HEK293 (cell line): ENCODE data around the gene BMX.

Experiments
- CTCF ChIA-PET: fragments of 350-600 bp; formaldehyde crosslinking; extraction: SDS; loops from one replicate; lab custom pipeline; 2021; ENCODE audit warnings: antibody characterized with exemption; lab: Yijun Ruan, JAX
- POLR2A ChIA-PET: fragments of 300-600 bp; formaldehyde crosslinking; extraction: SDS; loops from one replicate; lab custom pipeline; 2020; ENCODE audit warnings: antibody characterized with exemption, inconsistent platforms; lab: Yijun Ruan, JAX
- H3K27ac ChIP-seq: fragments of 200-500 bp; sonication (Bioruptor generic); 2 replicates; pipeline ENCODE4 v1.5.1; 2014; ENCODE audit warnings: low read depth, low read length, control low read depth, inconsistent platforms; ENCODE audit errors: extremely low read depth
- H3K36me3 ChIP-seq, 2 experiments: fragments of 200-500 bp in 1 of 2; sonication (Bioruptor generic) in 1 of 2; 1 replicate in 1 of 2; 2 replicates in 1 of 2; pipeline ENCODE4 v1.5.1; 2014 to 2017; ENCODE audit warnings: inconsistent platforms in 2 of 2, low read length in 2 of 2; ENCODE audit not compliant: control insufficient read depth in 2 of 2, insufficient read depth in 1 of 2
- H3K4me1 ChIP-seq: fragments of 200-500 bp; sonication (Bioruptor generic); 2 replicates; pipeline ENCODE4 v1.5.1; 2014; ENCODE audit warnings: mild to moderate bottlenecking, low read length, inconsistent platforms; ENCODE audit not compliant: control insufficient read depth, insufficient read depth
- H3K4me3 ChIP-seq: 2 replicates; pipeline ENCODE4 v1.5.1; 2011; ENCODE audit warnings: low read depth, mild to moderate bottlenecking, control low read depth, low read length, moderate library complexity
- H3K9me3 ChIP-seq: fragments of 200-500 bp; sonication (Bioruptor generic); 2 replicates; pipeline ENCODE4 v1.5.1; 2014; ENCODE audit warnings: low read depth, low read length, inconsistent platforms; ENCODE audit not compliant: control insufficient read depth, insufficient read depth
- BCL6B ChIP-seq: fragments of 450-650 bp; formaldehyde crosslinking; IDR thresholded peaks from 2 replicates; pipeline ENCODE4 v1.5.1; 2017; ENCODE audit warnings: missing biosample characterization, missing genetic modification characterization
- KLF8 ChIP-seq: fragments of 450-650 bp; formaldehyde crosslinking; IDR thresholded peaks from 2 replicates; pipeline ENCODE4 v1.5.1; 2016; ENCODE audit warnings: missing biosample characterization, missing genetic modification characterization
- SCRT1 ChIP-seq: fragments of 450-650 bp; formaldehyde crosslinking; IDR thresholded peaks from 2 replicates; pipeline ENCODE4 v1.5.1; 2016; ENCODE audit warnings: missing biosample characterization, missing genetic modification characterization, borderline replicate concordance
- ZBTB44 ChIP-seq: fragments of 450-650 bp; IDR thresholded peaks from 2 replicates; pipeline ENCODE4 v1.5.1; 2018; ENCODE audit warnings: missing biosample characterization, mild to moderate bottlenecking, missing genetic modification characterization
- ZNF24 ChIP-seq: fragments of 450-650 bp; formaldehyde crosslinking; IDR thresholded peaks from 2 replicates; pipeline ENCODE4 v1.5.1; 2016; ENCODE audit warnings: missing biosample characterization, missing genetic modification characterization
- ZNF335 ChIP-seq: fragments of 450-650 bp; formaldehyde crosslinking; conservative IDR thresholded peaks from 2 replicates; pipeline ENCODE4 v1.5.1; 2016; ENCODE audit warnings: missing biosample characterization, missing genetic modification characterization
- ZNF341 ChIP-seq: fragments of 450-650 bp; formaldehyde crosslinking; IDR thresholded peaks from 2 replicates; pipeline ENCODE4; 2016; ENCODE audit warnings: low read depth, missing biosample characterization, missing genetic modification characterization
- ZNF350 ChIP-seq: fragments of 450-650 bp; formaldehyde crosslinking; IDR thresholded peaks from 2 replicates; pipeline ENCODE4 v1.5.0; 2017; ENCODE audit warnings: missing biosample characterization, mild to moderate bottlenecking, missing genetic modification characterization
- ZNF473 ChIP-seq: fragments of 450-650 bp; formaldehyde crosslinking; IDR thresholded peaks from 2 replicates; pipeline ENCODE4 v1.5.1; 2017; ENCODE audit warnings: missing biosample characterization, missing genetic modification characterization
- ZNF513 ChIP-seq: fragments of 450-650 bp; IDR thresholded peaks from 2 replicates; pipeline ENCODE4 v1.5.1; 2018; ENCODE audit warnings: missing biosample characterization, missing genetic modification characterization
- ZNF549 ChIP-seq: fragments of 450-650 bp; IDR thresholded peaks from 2 replicates; pipeline ENCODE4 v1.5.1; 2018; ENCODE audit warnings: missing biosample characterization, missing genetic modification characterization, mild to moderate bottlenecking, inconsistent platforms, moderate library complexity
- ZNF558 ChIP-seq: fragments of 450-650 bp; formaldehyde crosslinking; IDR thresholded peaks from 2 replicates; pipeline ENCODE4 v1.5.1; 2016; ENCODE audit warnings: missing biosample characterization, missing genetic modification characterization
- ZNF580 ChIP-seq: fragments of 450-650 bp; formaldehyde crosslinking; IDR thresholded peaks from 2 replicates; pipeline ENCODE4 v1.5.1; 2016; ENCODE audit warnings: missing biosample characterization, missing genetic modification characterization
- ZNF701 ChIP-seq: fragments of 450-650 bp; formaldehyde crosslinking; IDR thresholded peaks from 2 replicates; pipeline ENCODE4 v1.5.1; 2016; ENCODE audit warnings: missing biosample characterization, missing genetic modification characterization
- ZNF707 ChIP-seq: fragments of 450-650 bp; formaldehyde crosslinking; IDR thresholded peaks from 2 replicates; pipeline ENCODE4 v1.5.1; 2016; ENCODE audit warnings: missing biosample characterization, missing genetic modification characterization
- TF ChIP-seq, protein P1 (sequence below): fragments of 450-650 bp; formaldehyde crosslinking; IDR thresholded peaks from 2 replicates; pipeline ENCODE4 v1.5.1; 2016; ENCODE audit warnings: missing biosample characterization, missing genetic modification characterization, borderline replicate concordance

Gene BMX

DNA sequence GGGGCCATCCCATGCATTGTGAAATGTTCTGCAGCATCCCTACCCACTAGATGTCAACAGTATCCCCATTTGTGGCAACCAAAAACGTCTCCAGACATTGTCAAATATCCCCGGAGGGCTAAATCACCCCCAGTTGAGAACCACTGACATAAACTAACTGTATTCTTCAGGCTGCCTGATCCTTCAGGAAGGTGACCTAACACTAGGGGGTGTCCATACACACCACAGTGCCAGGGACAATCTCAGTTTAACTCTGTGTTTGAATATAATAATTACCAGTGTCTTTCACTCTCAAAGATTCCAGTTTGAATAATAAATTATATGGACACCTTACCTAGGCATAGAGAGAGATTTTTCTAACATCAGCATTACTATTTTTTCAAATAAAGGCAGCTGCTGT is 93.8 kb downstream of the BMX start:
- no peaks in the 10 kb centered on the region for H3K36me3 ChIP-seq
- ChIA-PET POLR2A (no interaction called here), CTCF (interaction anchor here (0.7 to 0.8 kb wide), 2 partner anchors 93 to 109 kb away, joined by 3 to 4 read pairs; no protein-coding TSS in a partner anchor)
- no peaks in the 10 kb centered on the region for H3K4me1 ChIP-seq
- no peak overlapping the region for H3K4me3 ChIP-seq
- H3K9me3 ChIP-seq = no peaks in the 10 kb centered on the region
- no peak overlapping the region for H3K27ac ChIP-seq
- TF ChIP-seq ZBTB44 (tag by site-specific recombination) (no peak), ZNF350 (no peak), ZNF701 (tag by site-specific recombination) (no peak), ZNF473 (no peak), ZNF24 (tag by site-specific recombination) (no peak), ZNF549 (no peak), BCL6B (tag by site-specific recombination) (no peak), ZNF707 (tag by site-specific recombination) (no peak), ZNF335 (tag by site-specific recombination) (no peak), KLF8 (tag by site-specific recombination) (no peak), SCRT1 (tag by site-specific recombination) (no peak), ZNF513 (no peak), ZNF558 (tag by site-specific recombination) (no peak)
- TF ChIP-seq, protein P1, sequence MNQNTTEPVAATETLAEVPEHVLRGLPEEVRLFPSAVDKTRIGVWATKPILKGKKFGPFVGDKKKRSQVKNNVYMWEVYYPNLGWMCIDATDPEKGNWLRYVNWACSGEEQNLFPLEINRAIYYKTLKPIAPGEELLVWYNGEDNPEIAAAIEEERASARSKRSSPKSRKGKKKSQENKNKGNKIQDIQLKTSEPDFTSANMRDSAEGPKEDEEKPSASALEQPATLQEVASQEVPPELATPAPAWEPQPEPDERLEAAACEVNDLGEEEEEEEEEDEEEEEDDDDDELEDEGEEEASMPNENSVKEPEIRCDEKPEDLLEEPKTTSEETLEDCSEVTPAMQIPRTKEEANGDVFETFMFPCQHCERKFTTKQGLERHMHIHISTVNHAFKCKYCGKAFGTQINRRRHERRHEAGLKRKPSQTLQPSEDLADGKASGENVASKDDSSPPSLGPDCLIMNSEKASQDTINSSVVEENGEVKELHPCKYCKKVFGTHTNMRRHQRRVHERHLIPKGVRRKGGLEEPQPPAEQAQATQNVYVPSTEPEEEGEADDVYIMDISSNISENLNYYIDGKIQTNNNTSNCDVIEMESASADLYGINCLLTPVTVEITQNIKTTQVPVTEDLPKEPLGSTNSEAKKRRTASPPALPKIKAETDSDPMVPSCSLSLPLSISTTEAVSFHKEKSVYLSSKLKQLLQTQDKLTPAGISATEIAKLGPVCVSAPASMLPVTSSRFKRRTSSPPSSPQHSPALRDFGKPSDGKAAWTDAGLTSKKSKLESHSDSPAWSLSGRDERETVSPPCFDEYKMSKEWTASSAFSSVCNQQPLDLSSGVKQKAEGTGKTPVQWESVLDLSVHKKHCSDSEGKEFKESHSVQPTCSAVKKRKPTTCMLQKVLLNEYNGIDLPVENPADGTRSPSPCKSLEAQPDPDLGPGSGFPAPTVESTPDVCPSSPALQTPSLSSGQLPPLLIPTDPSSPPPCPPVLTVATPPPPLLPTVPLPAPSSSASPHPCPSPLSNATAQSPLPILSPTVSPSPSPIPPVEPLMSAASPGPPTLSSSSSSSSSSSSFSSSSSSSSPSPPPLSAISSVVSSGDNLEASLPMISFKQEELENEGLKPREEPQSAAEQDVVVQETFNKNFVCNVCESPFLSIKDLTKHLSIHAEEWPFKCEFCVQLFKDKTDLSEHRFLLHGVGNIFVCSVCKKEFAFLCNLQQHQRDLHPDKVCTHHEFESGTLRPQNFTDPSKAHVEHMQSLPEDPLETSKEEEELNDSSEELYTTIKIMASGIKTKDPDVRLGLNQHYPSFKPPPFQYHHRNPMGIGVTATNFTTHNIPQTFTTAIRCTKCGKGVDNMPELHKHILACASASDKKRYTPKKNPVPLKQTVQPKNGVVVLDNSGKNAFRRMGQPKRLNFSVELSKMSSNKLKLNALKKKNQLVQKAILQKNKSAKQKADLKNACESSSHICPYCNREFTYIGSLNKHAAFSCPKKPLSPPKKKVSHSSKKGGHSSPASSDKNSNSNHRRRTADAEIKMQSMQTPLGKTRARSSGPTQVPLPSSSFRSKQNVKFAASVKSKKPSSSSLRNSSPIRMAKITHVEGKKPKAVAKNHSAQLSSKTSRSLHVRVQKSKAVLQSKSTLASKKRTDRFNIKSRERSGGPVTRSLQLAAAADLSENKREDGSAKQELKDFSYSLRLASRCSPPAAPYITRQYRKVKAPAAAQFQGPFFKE (tag by site-specific recombination) = no peak

GRCh38 chrX:15598026-15598425 is 97.4 kb downstream of the BMX start:
- Histone ChIP-seq H3K27ac (no peak overlapping the region), H3K36me3 (no peaks in the 10 kb centered on the region), H3K9me3 (no peaks in the 10 kb centered on the region), H3K4me1 (no peaks in the 10 kb centered on the region), H3K4me3 (no peak overlapping the region)
- ChIA-PET CTCF (interaction anchor here (0.5 to 1.4 kb wide), 4 partner anchors 50 to 537 kb away, joined by 3 to 5 read pairs (median 4); no protein-coding TSS in a partner anchor), POLR2A (interaction anchor here (0.7 kb wide), 1 partner anchor 29 kb away, joined by 3 read pairs; no protein-coding TSS in a partner anchor)
- no peak for TF ChIP-seq ZNF341 (tag by site-specific recombination)
- TF ChIP-seq BCL6B (tag by site-specific recombination) = no peak
- no peak for TF ChIP-seq ZNF580
